Neural crest cell (in vitro differentiated cells): ENCODE results near the gene CDH12. TPM values are rescaled to one million over a fixed set of nuclear protein-coding genes. Genes with fewer than 3 reads are reported as not detected.

ENCODE experiments used
- DNase-seq: peaks from one replicate; pipeline ENCODE4 v3.0.0; 2021; ENCODE audit warnings: low read depth, mixed read lengths, low spot score
- H3K27ac Mint-ChIP-seq: one replicate; pipeline ENCODE4 v1.8.0; 2021; ENCODE audit warnings: mild to moderate bottlenecking, mixed read lengths; ENCODE audit not compliant: unreplicated experiment
- H3K27me3 Mint-ChIP-seq: 2 replicates; pipeline ENCODE4 v1.8.0; 2021; ENCODE audit warnings: low read depth, mild to moderate bottlenecking, mixed read lengths
- H3K36me3 Mint-ChIP-seq: 2 replicates; pipeline ENCODE4 v1.8.0; 2021; ENCODE audit warnings: low read depth, mild to moderate bottlenecking, mixed read lengths
- H3K4me1 Mint-ChIP-seq: 2 replicates; pipeline ENCODE4 v1.8.0; 2021; ENCODE audit warnings: mixed read lengths
- H3K4me3 Mint-ChIP-seq: one replicate; pipeline ENCODE4 v1.8.0; 2021; ENCODE audit warnings: mild to moderate bottlenecking, mixed read lengths
- H3K9me3 Mint-ChIP-seq: 2 replicates; pipeline ENCODE4 v1.8.0; 2021; ENCODE audit warnings: mixed read lengths
- total RNA-seq: library from RNA; stranded (reverse); gene quantifications from 2 replicates; pipeline ENCODE4 v1.2.1, GENCODE V29; 2021
- TF ChIP-seq, protein P1 (sequence below): fragments of 200-600 bp; sonication (generic); conservative IDR thresholded peaks from 2 replicates; pipeline ENCODE4 v1.5.0; 2021; ENCODE audit warnings: antibody characterized with exemption, mild to moderate bottlenecking

Gene CDH12
- total RNA-seq, 1 donor from 2014 or later = 0.07 TPM

DNA sequence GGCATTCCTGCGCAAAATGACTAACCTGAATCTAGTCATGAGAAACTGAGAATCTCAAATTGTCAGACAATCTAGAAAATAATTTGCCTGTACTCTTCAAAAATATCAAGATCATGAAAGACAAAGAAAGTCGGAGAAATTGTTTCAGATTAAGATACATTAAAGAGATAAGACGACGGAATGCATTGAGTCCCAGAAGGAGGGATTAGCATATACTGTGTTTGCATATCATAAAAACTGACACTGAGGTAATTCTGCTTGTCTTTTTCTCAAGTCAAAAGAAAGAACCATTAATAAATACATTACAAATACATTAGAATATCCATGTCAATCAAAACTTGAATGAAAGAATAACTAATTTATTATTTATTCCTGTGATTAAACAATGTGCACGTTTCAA, 88.4 kb downstream of the CDH12 start:
- no peak for DNase-seq
- Mint-ChIP-seq H3K4me1 (no peaks in the 10 kb centered on the region), H3K27ac (no peak overlapping the region), H3K4me3 (no peak overlapping the region), H3K27me3 (peaks cover 6% of the 10 kb centered on the region), H3K9me3 (no peaks in the 10 kb centered on the region), H3K36me3 (no peaks in the 10 kb centered on the region)
- TF ChIP-seq, protein P1, sequence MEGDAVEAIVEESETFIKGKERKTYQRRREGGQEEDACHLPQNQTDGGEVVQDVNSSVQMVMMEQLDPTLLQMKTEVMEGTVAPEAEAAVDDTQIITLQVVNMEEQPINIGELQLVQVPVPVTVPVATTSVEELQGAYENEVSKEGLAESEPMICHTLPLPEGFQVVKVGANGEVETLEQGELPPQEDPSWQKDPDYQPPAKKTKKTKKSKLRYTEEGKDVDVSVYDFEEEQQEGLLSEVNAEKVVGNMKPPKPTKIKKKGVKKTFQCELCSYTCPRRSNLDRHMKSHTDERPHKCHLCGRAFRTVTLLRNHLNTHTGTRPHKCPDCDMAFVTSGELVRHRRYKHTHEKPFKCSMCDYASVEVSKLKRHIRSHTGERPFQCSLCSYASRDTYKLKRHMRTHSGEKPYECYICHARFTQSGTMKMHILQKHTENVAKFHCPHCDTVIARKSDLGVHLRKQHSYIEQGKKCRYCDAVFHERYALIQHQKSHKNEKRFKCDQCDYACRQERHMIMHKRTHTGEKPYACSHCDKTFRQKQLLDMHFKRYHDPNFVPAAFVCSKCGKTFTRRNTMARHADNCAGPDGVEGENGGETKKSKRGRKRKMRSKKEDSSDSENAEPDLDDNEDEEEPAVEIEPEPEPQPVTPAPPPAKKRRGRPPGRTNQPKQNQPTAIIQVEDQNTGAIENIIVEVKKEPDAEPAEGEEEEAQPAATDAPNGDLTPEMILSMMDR = no peak

DNA sequence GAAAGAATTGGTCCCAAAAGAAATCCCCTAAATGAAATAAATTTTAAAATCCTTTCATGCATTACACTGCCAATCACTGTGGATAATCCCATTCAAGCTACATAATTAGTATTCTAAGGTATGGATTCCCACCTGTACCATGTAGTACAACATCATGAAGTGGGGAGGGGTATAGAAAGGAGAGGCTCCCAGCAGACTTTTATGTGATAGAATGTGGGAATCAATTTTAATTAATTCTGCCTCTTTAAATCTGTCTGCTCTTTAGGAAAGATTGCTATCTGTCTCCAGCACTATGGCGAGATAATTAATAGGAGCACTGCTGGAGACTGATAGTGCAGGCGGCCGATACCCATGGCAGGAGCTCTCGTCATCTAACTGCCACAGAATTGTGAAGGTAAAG, 95.4 kb downstream of the CDH12 start:
- TF ChIP-seq, protein P1 = no peak
- H3K4me3 Mint-ChIP-seq = no peak overlapping the region
- no peak overlapping the region for H3K27ac Mint-ChIP-seq
- no peak for DNase-seq
- no peaks in the 10 kb centered on the region for H3K4me1 Mint-ChIP-seq
- H3K36me3 Mint-ChIP-seq = no peaks in the 10 kb centered on the region
- no peaks in the 10 kb centered on the region for H3K9me3 Mint-ChIP-seq
- peaks cover 2% of the 10 kb centered on the region for H3K27me3 Mint-ChIP-seq

DNA sequence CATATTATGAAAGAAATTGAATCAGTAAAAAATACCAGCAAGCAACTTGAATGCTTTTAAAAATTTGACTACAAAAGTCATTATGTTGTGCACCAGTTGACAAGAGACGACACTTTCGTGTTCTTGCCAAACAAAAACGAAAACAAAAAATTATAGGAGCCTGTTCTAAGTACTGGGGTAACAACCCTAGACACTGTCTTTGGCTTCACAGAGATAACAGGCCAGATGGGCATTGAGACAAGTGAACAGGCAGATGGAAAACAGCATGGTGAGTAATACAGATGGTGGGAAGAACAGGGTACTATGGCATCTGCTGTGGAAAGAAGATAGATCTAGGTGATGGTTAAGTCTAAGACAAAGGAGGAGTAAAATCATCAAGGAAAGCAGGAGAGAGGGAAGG, 99.0 kb downstream of the CDH12 start:
- H3K9me3 Mint-ChIP-seq = no peaks in the 10 kb centered on the region
- no peak overlapping the region for H3K4me3 Mint-ChIP-seq
- H3K27ac Mint-ChIP-seq = no peak overlapping the region
- H3K36me3 Mint-ChIP-seq = no peaks in the 10 kb centered on the region
- no peaks in the 10 kb centered on the region for H3K4me1 Mint-ChIP-seq
- H3K27me3 Mint-ChIP-seq = no peaks in the 10 kb centered on the region
- no peak for DNase-seq
- TF ChIP-seq, protein P1 = no peak

DNA sequence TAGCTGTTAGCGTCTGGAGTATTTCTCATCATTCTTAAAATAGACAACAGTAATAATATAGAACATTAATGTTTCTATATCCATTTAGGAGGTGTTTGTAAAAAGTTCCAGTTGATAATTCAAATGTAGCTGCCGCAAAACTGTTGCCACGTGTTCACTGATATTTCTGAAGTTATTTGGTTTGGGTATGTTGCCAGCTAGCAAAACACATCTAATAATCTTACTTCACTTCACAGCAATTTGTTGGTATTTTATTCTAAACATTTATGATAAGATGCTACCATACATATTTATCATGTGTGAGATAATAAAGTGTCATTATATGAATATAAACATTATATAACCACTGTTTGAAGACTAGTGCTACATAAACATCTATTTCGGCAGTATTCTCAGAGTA, 101.6 kb downstream of the CDH12 start:
- no peak overlapping the region for H3K4me3 Mint-ChIP-seq
- H3K4me1 Mint-ChIP-seq = no peaks in the 10 kb centered on the region
- H3K9me3 Mint-ChIP-seq = no peaks in the 10 kb centered on the region
- TF ChIP-seq, protein P1 = no peak
- no peaks in the 10 kb centered on the region for H3K27me3 Mint-ChIP-seq
- no peak overlapping the region for H3K27ac Mint-ChIP-seq
- no peak for DNase-seq
- H3K36me3 Mint-ChIP-seq = no peaks in the 10 kb centered on the region

DNA sequence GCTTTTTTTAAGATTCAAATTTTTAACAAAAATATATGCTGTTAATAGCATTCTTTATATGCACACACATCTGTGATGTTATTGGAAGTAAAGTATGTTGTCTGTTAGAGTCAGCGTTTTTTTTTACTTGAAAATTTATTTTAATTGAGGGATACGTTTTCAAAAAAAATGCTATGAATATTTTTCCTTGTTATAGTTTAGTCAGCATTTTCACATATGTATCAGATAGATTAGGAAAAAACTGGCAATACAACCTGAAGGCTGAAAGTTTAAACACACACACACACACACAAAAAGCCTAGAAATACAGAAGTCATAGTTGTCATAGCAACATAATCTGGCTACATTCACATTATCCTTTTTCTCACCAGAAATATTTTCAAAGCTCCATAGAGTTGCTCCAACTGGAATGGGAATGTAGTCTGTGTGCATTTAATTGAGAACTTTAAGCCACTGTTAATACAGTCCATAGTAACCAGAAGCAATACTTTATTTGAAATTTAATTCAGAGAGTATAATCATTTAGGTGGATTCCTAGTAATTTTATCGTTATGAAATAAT, 116.6 kb downstream of the CDH12 start:
- Mint-ChIP-seq H3K9me3 (no peaks in the 10 kb centered on the region), H3K27me3 (no peaks in the 10 kb centered on the region), H3K27ac (no peak overlapping the region), H3K36me3 (no peaks in the 10 kb centered on the region), H3K4me1 (no peaks in the 10 kb centered on the region), H3K4me3 (no peak overlapping the region)
- TF ChIP-seq, protein P1 = no peak
- DNase-seq = no peak

DNA sequence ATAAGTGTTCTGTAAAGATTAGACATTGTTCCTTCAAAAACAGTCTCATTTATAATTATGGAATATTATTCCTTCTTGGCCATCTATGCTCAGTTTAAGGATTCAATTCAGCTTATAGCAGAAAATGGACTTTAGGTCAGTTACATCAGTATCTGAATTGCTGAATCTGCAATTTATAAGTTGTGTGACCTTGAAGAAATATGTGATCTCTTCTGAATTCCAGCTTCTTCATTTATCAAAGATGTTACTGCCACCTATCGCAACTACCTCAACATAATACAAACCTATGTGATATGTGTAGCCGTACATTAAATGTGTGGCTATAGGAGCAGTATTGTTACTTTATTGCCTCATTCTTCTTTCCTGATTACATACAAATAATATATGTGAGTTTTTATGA, 118.2 kb downstream of the CDH12 start:
- no peak for DNase-seq
- no peaks in the 10 kb centered on the region for H3K9me3 Mint-ChIP-seq
- H3K4me3 Mint-ChIP-seq = no peak overlapping the region
- H3K27me3 Mint-ChIP-seq = no peaks in the 10 kb centered on the region
- no peak overlapping the region for H3K27ac Mint-ChIP-seq
- TF ChIP-seq, protein P1 = no peak
- H3K36me3 Mint-ChIP-seq = no peaks in the 10 kb centered on the region
- H3K4me1 Mint-ChIP-seq = no peaks in the 10 kb centered on the region
